GM18502 (cell line): Measurements from ENCODE around the gene RNF112.
"Not testable (repeated sequence)": the region's sequence is repeated elsewhere in the genome, so short reads cannot be mapped to it uniquely, and the experiment has no call there.

Experiments used
- ATAC-seq: cut with Tn5 transposase; IDR thresholded peaks from one replicate; pipeline ENCODE4 v1.9.1; 2021; ENCODE audit warnings: mild to moderate bottlenecking; ENCODE audit not compliant: unreplicated experiment, poor library complexity

Gene RNF112

GRCh38 chr17:19445105-19445504, 34.1 kb downstream of the RNF112 start:
- no peak for ATAC-seq

DNA sequence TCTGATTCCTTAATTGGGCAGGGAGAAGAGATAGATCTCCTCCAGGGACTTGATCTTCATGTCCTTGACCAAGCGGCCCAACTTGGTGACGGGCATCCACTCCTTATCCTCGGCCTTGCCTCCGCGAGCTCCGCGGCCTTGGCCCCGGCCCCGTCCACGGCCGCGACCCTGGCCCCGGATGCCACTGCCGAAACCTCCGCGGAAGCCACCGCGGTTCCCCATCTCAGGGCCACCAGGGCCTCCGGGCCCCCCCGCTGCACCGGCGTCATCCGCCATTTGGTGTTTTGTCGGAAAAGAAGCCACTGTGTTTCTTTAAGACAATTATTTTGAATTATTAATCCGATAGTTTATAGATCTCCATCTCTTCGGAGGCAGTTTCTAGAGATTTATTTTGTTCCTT, 35.5 kb downstream of the RNF112 start:
- not testable (repeated sequence) for ATAC-seq

DNA sequence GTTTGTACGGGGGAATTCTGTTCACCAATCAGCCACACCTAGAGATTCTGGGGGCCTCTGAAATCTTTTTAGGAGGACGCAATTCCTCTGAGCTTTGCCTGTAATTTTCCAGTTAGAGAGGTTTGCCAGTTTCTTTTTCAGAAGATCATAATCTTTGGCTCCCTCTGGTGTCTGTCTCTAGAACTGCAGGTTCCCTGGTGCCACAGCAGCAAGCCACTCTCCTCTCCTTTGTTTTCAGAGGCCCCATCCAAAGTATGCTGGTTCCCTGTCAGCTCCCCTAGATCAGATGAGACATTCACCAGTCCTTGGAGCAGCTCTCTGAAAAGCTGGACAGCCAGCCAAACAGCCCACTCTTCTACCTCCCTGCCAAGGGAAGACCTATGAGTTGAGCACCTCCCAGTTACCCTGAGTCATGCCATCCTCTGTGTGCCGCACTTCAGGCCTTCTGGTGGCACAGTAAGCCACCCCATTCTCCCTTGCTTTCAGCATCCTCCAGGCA, 36.1 kb downstream of the RNF112 start:
- no peak for ATAC-seq

DNA sequence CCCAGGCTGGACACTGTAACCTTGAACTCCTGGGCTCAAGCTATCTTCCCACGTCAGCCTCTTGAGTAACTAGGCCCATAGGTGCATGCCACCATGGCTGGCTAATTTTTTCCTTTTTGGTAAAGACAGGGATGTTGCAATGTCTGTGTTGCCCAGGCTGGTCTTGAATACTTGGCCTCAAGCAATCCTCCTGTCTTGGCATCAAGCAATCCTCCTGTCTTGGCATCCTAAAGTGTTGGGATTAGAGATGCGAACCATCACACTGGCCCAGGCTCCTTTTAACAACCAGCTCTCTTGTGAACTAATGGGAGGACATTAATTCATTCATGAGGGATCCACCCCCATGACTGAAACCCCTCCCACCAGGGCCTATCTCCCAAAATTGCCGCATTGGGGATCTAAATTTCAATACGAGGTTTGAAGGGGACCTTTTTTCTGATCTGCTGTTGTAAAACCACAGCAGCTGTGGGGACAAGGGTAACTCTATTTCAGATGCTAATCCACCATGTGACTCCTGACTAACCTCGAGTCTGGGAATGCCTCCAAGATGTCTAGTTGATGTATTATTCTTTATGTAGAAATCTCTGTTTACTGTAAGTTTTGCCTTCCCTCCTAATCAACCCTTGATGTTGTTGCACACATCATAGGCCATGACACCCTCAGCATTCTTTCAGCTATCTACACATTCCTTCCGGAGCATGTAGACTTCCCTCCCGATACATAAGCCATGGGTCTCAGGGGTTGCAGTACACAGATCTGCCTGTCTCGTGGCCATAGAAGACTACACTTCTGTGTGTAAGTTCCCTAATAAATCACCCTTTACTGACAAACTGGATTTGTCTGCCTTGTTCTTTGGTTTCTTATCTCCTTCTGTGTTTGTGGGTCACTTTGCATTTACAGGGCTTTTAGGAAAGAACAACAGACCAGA, 37.6 kb downstream of the RNF112 start:
- no peak for ATAC-seq

DNA sequence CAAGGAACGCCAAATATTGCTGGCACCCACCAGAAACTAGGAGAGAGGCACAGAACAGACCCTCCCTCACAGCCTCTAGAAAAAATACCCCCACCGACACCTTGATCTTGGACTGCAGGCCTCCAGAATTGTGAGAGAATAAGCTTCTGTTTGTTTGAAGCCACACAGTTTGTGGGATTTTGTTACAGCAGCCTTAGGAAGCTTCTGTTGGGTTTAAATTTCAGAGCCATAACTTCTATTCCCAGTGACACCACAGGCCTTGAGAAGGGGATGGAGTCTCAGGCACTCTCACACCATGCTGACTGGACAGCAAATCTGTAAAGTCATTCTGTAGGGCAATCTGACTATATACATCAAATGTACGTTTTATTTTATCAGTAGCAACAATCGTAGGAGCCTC, 38.6 kb downstream of the RNF112 start:
- ATAC-seq = no peak

DNA sequence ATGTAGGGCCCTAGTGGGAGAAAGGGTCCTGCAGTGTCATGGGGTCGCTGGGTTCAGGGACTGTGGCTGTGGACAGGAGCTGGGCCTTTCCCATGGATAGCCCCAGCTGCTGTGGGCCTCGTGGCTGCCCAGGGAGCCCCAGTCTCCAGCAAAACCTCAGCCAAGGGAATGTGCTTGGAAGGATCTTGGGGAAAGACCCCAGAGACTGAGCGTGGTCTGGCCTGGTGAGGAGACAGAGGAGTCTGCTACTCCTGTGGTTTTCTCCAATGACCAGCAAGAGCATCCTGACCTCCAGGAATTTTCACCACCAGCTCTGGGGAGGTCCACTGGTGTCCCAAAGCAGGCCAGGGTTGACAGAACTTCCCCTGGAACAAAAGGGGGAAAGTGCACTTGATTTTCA, 42.3 kb downstream of the RNF112 start:
- no peak for ATAC-seq

- no peak for ATAC-seq
Measured at GRCh38 chr17:19454074-19454473, 43.0 kb downstream of the RNF112 start.

GRCh38 chr17:19456016-19456927, 45.2 kb downstream of the RNF112 start:
- ATAC-seq = no peak

DNA sequence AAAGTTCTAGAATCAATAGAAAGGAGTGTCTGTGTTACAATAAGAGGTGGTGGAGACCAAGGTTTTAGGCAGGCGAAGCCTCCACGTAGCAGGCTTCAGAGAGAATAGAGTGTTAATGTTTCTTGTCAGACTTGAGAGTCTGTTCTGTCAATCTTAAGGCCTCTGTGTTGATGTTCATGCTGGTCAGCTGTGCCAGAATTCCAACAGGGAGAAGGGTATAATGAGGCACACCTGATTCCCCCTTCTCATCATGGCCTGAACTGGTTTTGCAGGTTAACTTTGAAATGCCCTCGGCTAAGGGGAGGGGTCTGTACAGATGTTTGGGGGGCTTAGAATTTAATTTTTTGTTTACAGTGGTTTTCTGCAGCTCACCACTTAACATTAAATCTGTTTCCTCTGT, 46.0 kb downstream of the RNF112 start:
- no peak for ATAC-seq

GRCh38 chr17:19457830-19458271, 46.8 kb downstream of the RNF112 start:
- no peak for ATAC-seq

DNA sequence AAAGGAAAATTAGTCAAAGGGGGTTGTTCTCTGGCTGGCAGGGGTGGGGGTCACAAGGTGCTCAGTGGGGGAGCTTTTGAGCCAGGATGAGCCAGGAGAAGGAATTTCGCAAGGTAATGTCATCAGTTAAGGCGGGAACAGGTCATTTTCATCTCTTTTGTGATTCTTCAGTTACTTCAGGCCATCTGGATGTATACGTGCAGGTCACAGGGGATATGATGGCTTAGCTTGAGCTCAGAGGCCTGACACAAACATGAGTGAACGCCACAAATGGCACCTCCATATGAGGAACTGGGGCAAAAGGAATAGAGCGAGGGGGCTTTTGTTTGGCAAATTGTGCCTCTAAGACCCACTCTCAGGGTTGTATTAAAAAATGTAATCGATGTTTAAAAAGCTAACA, 47.4 kb downstream of the RNF112 start:
- not testable (repeated sequence) for ATAC-seq

DNA sequence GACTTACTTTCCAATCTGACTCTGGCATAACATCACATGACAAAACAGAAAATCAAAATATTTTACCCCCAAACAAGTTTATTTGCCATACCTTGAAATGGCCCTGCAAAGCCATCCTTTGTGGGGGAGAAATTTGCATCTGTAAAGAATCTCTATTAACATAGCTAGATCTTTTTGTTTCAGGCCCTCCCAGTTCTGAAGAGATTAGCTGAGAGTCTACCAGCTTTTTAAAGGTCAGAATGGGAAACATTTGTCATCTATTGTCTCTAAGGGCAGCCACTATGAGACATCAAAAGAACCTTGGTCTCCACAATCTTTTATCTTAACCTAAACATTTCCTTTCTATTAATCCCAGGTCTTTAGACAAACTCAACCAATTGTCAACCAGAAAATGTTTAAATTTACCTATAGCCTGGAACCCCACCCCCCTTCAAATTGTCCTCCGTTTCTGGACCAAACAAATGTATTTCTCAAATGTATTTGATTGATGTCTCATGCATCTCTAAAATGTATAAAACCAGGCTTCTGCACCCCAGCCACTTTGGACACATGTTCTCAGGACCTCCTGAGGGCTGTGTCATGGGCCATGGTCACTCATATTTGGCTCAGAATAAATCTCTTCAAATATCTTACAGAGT, 48.1 kb downstream of the RNF112 start:
- ATAC-seq = not testable (repeated sequence)

- no peak for ATAC-seq
Measured at GRCh38 chr17:19460700-19461099, 49.7 kb downstream of the RNF112 start.

GRCh38 chr17:19461116-19461515, 50.1 kb downstream of the RNF112 start:
- ATAC-seq = no peak

DNA sequence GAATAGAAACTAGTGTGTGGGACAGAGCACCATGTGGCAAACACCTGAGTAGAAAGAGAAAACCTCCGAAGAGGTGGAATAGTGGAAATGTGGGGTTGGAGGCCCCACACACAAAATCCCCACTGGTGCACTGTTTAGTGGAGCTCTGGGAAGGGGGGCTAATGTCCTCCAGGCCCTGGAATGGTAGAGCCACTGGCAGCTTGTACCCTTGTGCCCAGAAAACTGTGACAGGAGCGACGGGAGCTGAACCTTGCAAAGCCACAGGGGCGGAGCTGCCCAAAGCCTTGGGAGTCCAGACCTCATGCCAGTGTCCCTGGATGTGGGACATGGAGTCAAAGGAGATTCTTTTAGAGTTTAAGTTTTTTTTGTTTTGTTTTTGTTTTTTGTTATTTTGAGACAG, 50.6 kb downstream of the RNF112 start:
- ATAC-seq = no peak

GRCh38 chr17:19462456-19463035, 51.5 kb downstream of the RNF112 start:
- not testable (repeated sequence) for ATAC-seq

GRCh38 chr17:19464031-19465026, 53.3 kb downstream of the RNF112 start:
- no peak for ATAC-seq
